Lower leg skin (tissue), 4 donors: ENCODE measurements around the gene MEIS3. TPM values are rescaled to one million over a fixed set of nuclear protein-coding genes. Genes with fewer than 3 reads are reported as not detected.

Experiments used
- DNase-seq, 2 donors: peaks; one replicate each; pipeline ENCODE4 v3.0.0-alpha.2; 2019; ENCODE audit warnings: low spot score in 2 of 2
- H3K4me3 ChIP-seq: fragments of 200-600 bp; sonication (generic); 2 replicates; pipeline ENCODE4 v1.5.1; 2017; ENCODE audit warnings: mild to moderate bottlenecking, low read depth; ENCODE audit not compliant: poor library complexity, severe bottlenecking
- POLR2A ChIP-seq, 2 donors: fragments of 450-650 bp; IDR thresholded peaks; one replicate each; pipeline ENCODE4 v1.6.1; 2016 to 2017; ENCODE audit warnings: antibody characterized with exemption in 2 of 2, mild to moderate bottlenecking in 1 of 2, moderate library complexity in 1 of 2
- WGBS, 2 donors: methylation state at CpG; one replicate each; pipeline ENCODE4 v1.1.5; 2018; 5-methylcytosine and 5-hydroxymethylcytosine counted together
- intact Hi-C: fragments of 100-400 bp; cut with DNase I; formaldehyde crosslinking; loops from one replicate; pipeline ENCODE4 v1.15.0; 2023; ENCODE audit warnings: low total_unique reads
- total RNA-seq, 4 donors: library from RNA; depleted of rRNA; stranded (reverse); fragments of >200 nt; gene quantifications; one replicate each; pipeline ENCODE4 v1.1.0, GENCODE V29; 2016
- TF ChIP-seq, protein P1 (sequence below), 3 donors: fragments of 450-650 bp; IDR thresholded peaks; one replicate each; pipeline ENCODE4 v1.5.1; 2016; ENCODE audit warnings: antibody characterized with exemption in 3 of 3, mild to moderate bottlenecking in 3 of 3, moderate library complexity in 2 of 3

Gene MEIS3
- total RNA-seq, 4 donors from 2014 or later, result 1.9 to 8.5 (median 4.6) TPM

- TF ChIP-seq POLR2A (IDR thresholded peaks at IDR 0.05), result no peak
- TF ChIP-seq, protein P1, sequence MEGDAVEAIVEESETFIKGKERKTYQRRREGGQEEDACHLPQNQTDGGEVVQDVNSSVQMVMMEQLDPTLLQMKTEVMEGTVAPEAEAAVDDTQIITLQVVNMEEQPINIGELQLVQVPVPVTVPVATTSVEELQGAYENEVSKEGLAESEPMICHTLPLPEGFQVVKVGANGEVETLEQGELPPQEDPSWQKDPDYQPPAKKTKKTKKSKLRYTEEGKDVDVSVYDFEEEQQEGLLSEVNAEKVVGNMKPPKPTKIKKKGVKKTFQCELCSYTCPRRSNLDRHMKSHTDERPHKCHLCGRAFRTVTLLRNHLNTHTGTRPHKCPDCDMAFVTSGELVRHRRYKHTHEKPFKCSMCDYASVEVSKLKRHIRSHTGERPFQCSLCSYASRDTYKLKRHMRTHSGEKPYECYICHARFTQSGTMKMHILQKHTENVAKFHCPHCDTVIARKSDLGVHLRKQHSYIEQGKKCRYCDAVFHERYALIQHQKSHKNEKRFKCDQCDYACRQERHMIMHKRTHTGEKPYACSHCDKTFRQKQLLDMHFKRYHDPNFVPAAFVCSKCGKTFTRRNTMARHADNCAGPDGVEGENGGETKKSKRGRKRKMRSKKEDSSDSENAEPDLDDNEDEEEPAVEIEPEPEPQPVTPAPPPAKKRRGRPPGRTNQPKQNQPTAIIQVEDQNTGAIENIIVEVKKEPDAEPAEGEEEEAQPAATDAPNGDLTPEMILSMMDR (IDR thresholded peaks at IDR 0.05), result no peak
- intact Hi-C loops, result no loop called here
- no peak for DNase-seq
- WGBS, 2 donors, result 91 to 96% methylated on average over 7 to 14 of the region's 14 CpGs
- no peak overlapping the region for H3K4me3 ChIP-seq
Measured at GRCh38 chr19:47381121-47381520, 38.2 kb downstream of the MEIS3 start.

DNA sequence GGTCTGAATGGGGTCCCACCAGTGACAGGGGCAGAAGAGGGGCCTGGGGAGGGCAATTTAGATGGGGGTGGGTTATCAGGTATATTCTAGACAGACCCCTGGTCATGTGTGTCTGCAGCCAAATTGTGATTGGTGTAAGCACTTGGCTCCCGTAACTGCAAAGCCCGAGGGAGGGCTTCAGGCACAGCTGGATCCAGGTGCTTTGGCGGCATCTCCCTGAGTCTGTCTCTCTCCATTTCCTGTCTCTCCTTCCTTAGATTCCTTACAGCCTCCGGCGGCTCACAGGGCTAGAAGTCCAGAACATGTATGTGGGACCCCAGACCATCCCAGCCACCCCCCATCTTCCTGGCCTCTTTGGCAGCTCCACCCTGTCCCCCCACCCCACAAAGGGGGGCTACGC is 38.8 kb downstream of the MEIS3 start:
- intact Hi-C loops, result no loop called here
- TF ChIP-seq, protein P1 (IDR thresholded peaks at IDR 0.05), result no peak
- TF ChIP-seq POLR2A (IDR thresholded peaks at IDR 0.05), result no peak
- DNase-seq, result no peak
- 96 to 97% methylated on average over 6 of the region's 6 CpGs for WGBS, 2 donors
- H3K4me3 ChIP-seq, result no peak overlapping the region

DNA sequence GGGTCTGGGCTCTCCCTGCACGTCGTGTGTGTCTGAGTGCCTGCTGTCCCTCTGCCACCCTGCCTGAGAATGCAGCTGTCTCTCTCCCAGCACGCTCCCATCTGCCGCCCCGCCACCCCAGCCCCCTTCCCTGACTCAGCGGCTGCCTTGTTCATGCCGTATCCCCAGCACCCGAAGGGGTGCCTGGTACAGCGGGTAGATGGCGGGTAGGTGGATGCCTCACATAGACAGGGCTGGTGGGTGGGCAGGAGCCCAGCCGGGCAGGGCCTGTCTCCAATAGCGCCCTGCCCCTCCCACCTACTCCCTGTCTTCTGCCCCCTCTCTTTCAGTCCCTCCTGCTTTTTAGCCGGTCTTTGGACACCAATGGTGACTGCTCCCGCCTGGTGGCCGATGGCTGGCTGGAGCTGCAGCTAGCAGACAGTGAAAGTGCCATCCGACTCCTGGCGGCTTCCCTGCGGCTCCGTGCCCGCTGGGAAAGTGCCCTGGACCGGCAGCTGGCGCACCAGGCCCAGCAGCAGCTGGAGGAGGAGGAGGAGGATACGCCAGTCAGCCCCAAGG is 39.9 kb downstream of the MEIS3 start:
- DNase-seq, result no peak
- H3K4me3 ChIP-seq, result no peak overlapping the region
- TF ChIP-seq POLR2A (IDR thresholded peaks at IDR 0.05), result no peak
- TF ChIP-seq, protein P1 (IDR thresholded peaks at IDR 0.05), result no peak
- WGBS, 2 donors, result 89 to 92% methylated on average over 23 of the region's 23 CpGs
- intact Hi-C loops, result no loop called here

DNA sequence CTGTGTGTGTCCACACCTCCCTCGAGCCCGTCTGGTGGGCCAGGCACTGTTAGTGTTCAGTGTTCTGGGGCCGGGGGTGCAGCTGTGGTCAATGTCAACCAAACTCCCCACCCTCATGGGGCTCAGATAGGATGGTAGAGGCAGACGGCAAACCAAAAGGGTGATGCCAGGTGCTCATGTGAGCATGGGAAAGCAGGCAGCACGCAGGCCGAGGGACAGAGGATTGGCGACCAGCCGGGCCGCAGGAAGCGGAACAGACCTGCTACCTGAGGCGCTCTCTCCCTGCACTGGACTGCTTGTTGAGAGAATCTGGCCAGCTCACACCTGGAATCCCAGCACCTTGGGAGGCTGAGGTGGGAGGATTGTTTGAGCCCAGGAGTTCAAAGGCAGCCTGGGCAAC is 41.1 kb downstream of the MEIS3 start:
- intact Hi-C loops, result no loop called here
- no peak for DNase-seq
- 92 to 95% methylated on average over 11 of the region's 11 CpGs for WGBS, 2 donors
- no peak overlapping the region for H3K4me3 ChIP-seq
- no peak for TF ChIP-seq POLR2A (IDR thresholded peaks at IDR 0.05)
- TF ChIP-seq, protein P1 (IDR thresholded peaks at IDR 0.05), result no peak

- intact Hi-C loops, result no loop called here
- DNase-seq, result no peak
- 80 to 86% methylated on average over 11 to 12 of the region's 12 CpGs for WGBS, 2 donors
- no peak overlapping the region for H3K4me3 ChIP-seq
- TF ChIP-seq, protein P1 (IDR thresholded peaks at IDR 0.05), result no peak
- TF ChIP-seq POLR2A (IDR thresholded peaks at IDR 0.05), result no peak
Measured at GRCh38 chr19:47377801-47378200, 41.5 kb downstream of the MEIS3 start.

DNA sequence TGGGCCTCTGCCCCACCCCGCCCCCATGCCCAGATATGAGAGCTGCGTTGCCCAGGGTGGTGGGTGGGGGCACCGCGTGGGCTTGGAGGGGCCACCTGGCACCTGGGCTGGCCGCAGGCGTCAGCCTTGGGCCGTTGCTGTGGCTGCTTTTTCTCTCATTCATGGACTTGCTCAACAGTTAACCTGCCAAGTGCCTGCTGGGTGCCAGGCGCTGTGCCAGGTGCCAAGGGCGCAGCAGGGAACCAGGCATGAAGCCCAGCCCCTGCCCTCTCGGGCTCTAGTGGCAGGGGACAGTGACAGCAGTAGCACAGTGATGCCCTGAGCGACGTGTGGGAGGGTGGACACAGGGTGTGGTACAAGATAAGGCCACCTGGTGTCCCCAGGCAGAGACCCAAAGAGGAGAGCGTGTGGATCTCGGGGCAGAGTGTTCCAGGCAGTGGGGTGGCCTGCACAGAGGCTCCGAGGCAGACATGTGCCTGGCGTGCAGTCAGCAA is 42.1 kb downstream of the MEIS3 start:
- TF ChIP-seq POLR2A (IDR thresholded peaks at IDR 0.05), result no peak
- TF ChIP-seq, protein P1 (IDR thresholded peaks at IDR 0.05), result no peak
- intact Hi-C loops, result no loop called here
- no peak for DNase-seq
- H3K4me3 ChIP-seq, result no peak overlapping the region
- 72 to 75% methylated on average over 8 to 16 of the region's 16 CpGs for WGBS, 2 donors
